ENCODE data around the gene RARA. TPM values are rescaled to one million over a fixed set of nuclear protein-coding genes. Genes with fewer than 3 reads are reported as not detected.
A peak's percentile ranks its signal among the peaks of the same experiment; 100 is the strongest.

The RARA gene
- total RNA-seq, 2 donors from 2014 or later, result 22.7 to 27.6 TPM

DNA sequence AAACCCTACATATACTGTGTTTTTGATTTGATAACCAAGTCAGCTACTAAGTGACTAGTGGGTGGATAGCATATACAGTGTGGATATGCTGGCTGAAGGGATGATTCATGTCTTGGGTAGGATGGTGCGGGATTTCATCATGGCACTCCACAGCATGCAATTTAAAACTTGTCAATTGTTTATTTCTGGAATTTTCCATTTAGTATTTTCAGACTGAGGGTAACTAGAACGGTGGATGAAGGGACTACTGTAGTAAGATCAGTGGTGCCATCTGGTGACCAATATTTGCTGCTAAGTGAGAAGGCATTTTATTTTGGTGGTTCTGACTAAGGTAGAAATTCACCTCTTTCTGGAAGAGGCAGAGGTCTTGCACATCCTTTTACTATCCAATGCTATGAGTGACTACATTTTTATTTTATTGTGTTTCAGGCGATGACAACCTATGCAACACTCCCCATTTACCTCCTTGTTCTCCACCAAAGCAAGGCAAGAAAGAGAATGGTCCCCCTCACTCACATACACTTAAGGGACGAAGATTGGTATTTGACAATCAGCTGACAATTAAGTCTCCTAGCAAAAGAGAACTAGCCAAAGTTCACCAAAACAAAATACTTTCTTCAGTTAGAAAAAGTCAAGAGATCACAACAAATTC, 18.2 kb upstream of the RARA start:
- Mint-ChIP-seq H3K27me3 (ENCODE audit: insufficient read depth) (no peaks in the 10 kb centered on the region), H3K4me1 (peaks cover 13% of the 10 kb centered on the region), H3K4me3 (no peak overlapping the region), H3K9me3 (no peaks in the 10 kb centered on the region), H3K36me3 (ENCODE audit: low read depth) (peaks cover 46% of the 10 kb centered on the region), H3K27ac (peak overlapping the region; percentile 53)
- H3K27ac ChIP-seq (ENCODE audit: low read depth, low read length), result no peak overlapping the region
- no peaks in the 10 kb centered on the region for H3K4me1 ChIP-seq (ENCODE audit: control insufficient read depth, insufficient read depth, low read length)
- no peaks in the 10 kb centered on the region for H3K9me3 ChIP-seq (ENCODE audit: control insufficient read depth, low read length)
- H3K36me3 ChIP-seq (ENCODE audit: control insufficient read depth, insufficient read depth, low read length), result peaks cover 57% of the 10 kb centered on the region
- no peak overlapping the region for H3K4me3 ChIP-seq (ENCODE audit: low read length)
- DNase-seq, result peak; percentile 76
- WGBS, 2 experiments (ENCODE audit: insufficient coverage in 1 of 2, insufficient read length in 1 of 2), result 52 to 84% methylated on average over 2 to 4 of the region's 4 CpGs
- H3K9ac ChIP-seq (ENCODE audit: extremely low read depth, low read length, poor library complexity, severe bottlenecking), result no peak overlapping the region
- no peaks in the 10 kb centered on the region for H3K27me3 ChIP-seq (ENCODE audit: control insufficient read depth, insufficient read depth, low read length, poor library complexity, severe bottlenecking)
- TF ChIP-seq, protein P1, sequence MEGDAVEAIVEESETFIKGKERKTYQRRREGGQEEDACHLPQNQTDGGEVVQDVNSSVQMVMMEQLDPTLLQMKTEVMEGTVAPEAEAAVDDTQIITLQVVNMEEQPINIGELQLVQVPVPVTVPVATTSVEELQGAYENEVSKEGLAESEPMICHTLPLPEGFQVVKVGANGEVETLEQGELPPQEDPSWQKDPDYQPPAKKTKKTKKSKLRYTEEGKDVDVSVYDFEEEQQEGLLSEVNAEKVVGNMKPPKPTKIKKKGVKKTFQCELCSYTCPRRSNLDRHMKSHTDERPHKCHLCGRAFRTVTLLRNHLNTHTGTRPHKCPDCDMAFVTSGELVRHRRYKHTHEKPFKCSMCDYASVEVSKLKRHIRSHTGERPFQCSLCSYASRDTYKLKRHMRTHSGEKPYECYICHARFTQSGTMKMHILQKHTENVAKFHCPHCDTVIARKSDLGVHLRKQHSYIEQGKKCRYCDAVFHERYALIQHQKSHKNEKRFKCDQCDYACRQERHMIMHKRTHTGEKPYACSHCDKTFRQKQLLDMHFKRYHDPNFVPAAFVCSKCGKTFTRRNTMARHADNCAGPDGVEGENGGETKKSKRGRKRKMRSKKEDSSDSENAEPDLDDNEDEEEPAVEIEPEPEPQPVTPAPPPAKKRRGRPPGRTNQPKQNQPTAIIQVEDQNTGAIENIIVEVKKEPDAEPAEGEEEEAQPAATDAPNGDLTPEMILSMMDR (conservative IDR thresholded peaks at IDR 0.05), result peak; percentile 76

DNA sequence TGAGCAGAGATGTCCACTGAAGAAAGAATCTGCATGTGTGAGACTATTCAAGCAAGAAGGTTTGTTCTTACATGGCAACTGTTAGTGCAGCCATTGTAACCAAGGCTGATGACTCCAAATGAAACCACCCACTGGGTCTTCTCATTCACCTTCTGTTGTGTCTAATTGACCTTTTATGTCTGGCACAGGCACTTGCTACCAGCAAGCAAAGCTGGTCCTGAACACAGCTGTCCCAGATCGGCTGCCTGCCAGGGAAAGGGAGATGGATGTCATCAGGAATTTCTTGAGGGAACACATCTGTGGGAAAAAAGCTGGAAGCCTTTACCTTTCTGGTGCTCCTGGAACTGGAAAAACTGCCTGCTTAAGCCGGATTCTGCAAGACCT, 17.7 kb upstream of the RARA start:
- peaks cover 62% of the 10 kb centered on the region for H3K36me3 ChIP-seq (ENCODE audit: control insufficient read depth, insufficient read depth, low read length)
- no peaks in the 10 kb centered on the region for H3K9me3 ChIP-seq (ENCODE audit: control insufficient read depth, low read length)
- TF ChIP-seq, protein P1 (conservative IDR thresholded peaks at IDR 0.05), result no peak
- no peak overlapping the region for H3K27ac ChIP-seq (ENCODE audit: low read depth, low read length)
- peak overlapping the region; percentile 53 for H3K27ac Mint-ChIP-seq
- H3K4me1 Mint-ChIP-seq, result peaks cover 16% of the 10 kb centered on the region
- DNase-seq, result no peak
- H3K36me3 Mint-ChIP-seq (ENCODE audit: low read depth), result peaks cover 48% of the 10 kb centered on the region
- no peaks in the 10 kb centered on the region for H3K27me3 Mint-ChIP-seq (ENCODE audit: insufficient read depth)
- H3K4me3 Mint-ChIP-seq, result no peak overlapping the region
- H3K27me3 ChIP-seq (ENCODE audit: control insufficient read depth, insufficient read depth, low read length, poor library complexity, severe bottlenecking), result no peaks in the 10 kb centered on the region
- H3K4me3 ChIP-seq (ENCODE audit: low read length), result no peak overlapping the region
- H3K9ac ChIP-seq (ENCODE audit: extremely low read depth, low read length, poor library complexity, severe bottlenecking), result no peak overlapping the region
- H3K9me3 Mint-ChIP-seq, result no peaks in the 10 kb centered on the region
- no peaks in the 10 kb centered on the region for H3K4me1 ChIP-seq (ENCODE audit: control insufficient read depth, insufficient read depth, low read length)
- WGBS, 2 experiments (ENCODE audit: insufficient coverage in 1 of 2, insufficient read length in 1 of 2), result 85 to 94% methylated on average over 2 of the region's 2 CpGs

DNA sequence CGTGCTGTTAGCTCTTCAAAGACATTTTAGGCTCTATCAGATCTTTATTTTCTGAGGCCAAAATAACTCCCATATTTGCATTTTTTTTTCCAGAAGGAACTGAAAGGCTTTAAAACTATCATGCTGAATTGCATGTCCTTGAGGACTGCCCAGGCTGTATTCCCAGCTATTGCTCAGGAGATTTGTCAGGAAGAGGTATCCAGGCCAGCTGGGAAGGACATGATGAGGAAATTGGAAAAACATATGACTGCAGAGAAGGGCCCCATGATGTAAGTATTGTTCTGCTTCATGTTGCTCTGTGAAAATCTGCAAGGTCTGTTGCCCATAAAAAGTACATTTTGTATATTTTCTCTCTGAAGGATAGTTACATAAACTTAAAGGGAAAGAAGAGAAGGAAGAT, 15.6 kb upstream of the RARA start:
- Histone ChIP-seq H3K27ac (ENCODE audit: low read depth, low read length) (no peak overlapping the region), H3K36me3 (ENCODE audit: control insufficient read depth, insufficient read depth, low read length) (peaks cover 81% of the 10 kb centered on the region), H3K9me3 (ENCODE audit: control insufficient read depth, low read length) (no peaks in the 10 kb centered on the region), H3K4me1 (ENCODE audit: control insufficient read depth, insufficient read depth, low read length) (no peaks in the 10 kb centered on the region), H3K4me3 (ENCODE audit: low read length) (no peak overlapping the region), H3K9ac (ENCODE audit: extremely low read depth, low read length, poor library complexity, severe bottlenecking) (no peak overlapping the region), H3K27me3 (ENCODE audit: control insufficient read depth, insufficient read depth, low read length, poor library complexity, severe bottlenecking) (no peaks in the 10 kb centered on the region)
- H3K4me3 Mint-ChIP-seq, result no peak overlapping the region
- WGBS, 2 experiments (ENCODE audit: insufficient coverage in 1 of 2, insufficient read length in 1 of 2), result 85 to 92% methylated on average over 1 of the region's 1 CpG
- H3K27me3 Mint-ChIP-seq (ENCODE audit: insufficient read depth), result no peaks in the 10 kb centered on the region
- no peak overlapping the region for H3K27ac Mint-ChIP-seq
- TF ChIP-seq, protein P1 (conservative IDR thresholded peaks at IDR 0.05), result no peak
- H3K36me3 Mint-ChIP-seq (ENCODE audit: low read depth), result peaks cover 62% of the 10 kb centered on the region
- H3K4me1 Mint-ChIP-seq, result peaks cover 14% of the 10 kb centered on the region
- DNase-seq, result no peak
- no peaks in the 10 kb centered on the region for H3K9me3 Mint-ChIP-seq
